CD4-positive, alpha-beta T cell (primary cell): Measurements from ENCODE around the gene TMEM100. TPM values are rescaled to one million over a fixed set of nuclear protein-coding genes. Genes with fewer than 3 reads are reported as not detected.

Source experiments
- ATAC-seq: fragments of 200-7000 bp; cut with Tn5 transposase; one replicate; pipeline ENCODE4 v1.10.0; 2022; ENCODE audit warnings: mild to moderate bottlenecking; ENCODE audit not compliant: poor library complexity
- CTCF ChIA-PET: fragments of 350-600 bp; sonication (Branson Sonifier 250); formaldehyde crosslinking; loops from one replicate; lab custom pipeline; 2021; ENCODE audit warnings: antibody characterized with exemption, inconsistent platforms; lab: Charles Lee
- POLR2A ChIA-PET: fragments of 350-600 bp; sonication (Branson Sonifier 250); formaldehyde crosslinking; loops from one replicate; lab custom pipeline; 2021; ENCODE audit warnings: antibody characterized with exemption, inconsistent platforms; lab: Charles Lee
- DNase-seq, 14 experiments: peaks; one replicate each; pipeline ENCODE4 v3.0.0-alpha.2; 2013 to 2020; ENCODE audit warnings: mixed read lengths in 2 of 14
- H3K27ac ChIP-seq, 2 donors: one replicate each; pipeline versions ENCODE4 v1.5.1 to v1.7.0; 2013; ENCODE audit warnings: low read length in 2 of 2, low read depth in 1 of 2, mild to moderate bottlenecking in 1 of 2
- H3K27me3 ChIP-seq, 2 experiments: 1 replicate in 1 of 2; 2 replicates in 1 of 2; pipeline versions ENCODE4 v1.6.1 to v1.7.0; 2013; ENCODE audit warnings: low read length in 2 of 2, control low read depth in 1 of 2, mild to moderate bottlenecking in 1 of 2, moderate library complexity in 1 of 2; ENCODE audit not compliant: insufficient read depth in 2 of 2, control insufficient read depth in 1 of 2
- H3K36me3 ChIP-seq: one replicate; pipeline ENCODE4 v1.6.1; 2013; ENCODE audit warnings: low read length, control low read depth; ENCODE audit not compliant: insufficient read depth
- H3K4me1 ChIP-seq: one replicate; pipeline ENCODE4 v1.6.1; 2013; ENCODE audit warnings: low read length, control low read depth; ENCODE audit not compliant: insufficient read depth
- H3K4me3 ChIP-seq: one replicate; pipeline ENCODE4 v1.5.1; 2013; ENCODE audit warnings: mild to moderate bottlenecking, low read length, moderate library complexity
- H3K9me3 ChIP-seq, 2 experiments: 1 replicate in 1 of 2; 2 replicates in 1 of 2; pipeline versions ENCODE4 v1.6.1 to v1.7.0; 2013; ENCODE audit warnings: low read length in 2 of 2, mild to moderate bottlenecking in 2 of 2, control low read depth in 1 of 2, moderate library complexity in 1 of 2; ENCODE audit not compliant: control insufficient read depth in 1 of 2, insufficient read depth in 1 of 2
- H3K27ac Mint-ChIP-seq: one replicate; pipeline ENCODE4 v1.8.0; 2020; ENCODE audit warnings: mixed read lengths
- H3K27me3 Mint-ChIP-seq: one replicate; pipeline ENCODE4 v1.8.0; 2021; ENCODE audit warnings: mixed read lengths
- H3K36me3 Mint-ChIP-seq: one replicate; pipeline ENCODE4 v1.8.0; 2021; ENCODE audit warnings: low read depth, mixed read lengths
- H3K4me1 Mint-ChIP-seq: one replicate; pipeline ENCODE4 v1.8.0; 2021; ENCODE audit warnings: low read depth, mixed read lengths
- H3K4me3 Mint-ChIP-seq: one replicate; pipeline ENCODE4 v1.8.0; 2020; ENCODE audit warnings: mild to moderate bottlenecking, mixed read lengths
- H3K9me3 Mint-ChIP-seq: one replicate; pipeline ENCODE4 v1.8.0; 2020; ENCODE audit warnings: mixed read lengths
- CTCF ChIP-seq: fragments of 200-600 bp; IDR thresholded peaks from one replicate; pipeline ENCODE4 v1.8.0; 2022; ENCODE audit warnings: antibody characterized with exemption, mild to moderate bottlenecking
- intact Hi-C, 2 experiments: fragments of 100-400 bp; cut with DNase I in 1 of 2; cut with micrococcal nuclease in 1 of 2; formaldehyde crosslinking; loops; one replicate each; pipeline versions ENCODE4 v1.15.1 to v1.9.0; 2023 to 2025; cut with DNase I, micrococcal nuclease
- total RNA-seq, 174 experiments: library from RNA in 2 of 174; stranded (reverse) in 2 of 174; gene quantifications; one replicate each; pipeline ENCODE4 v1.2.3 and lab custom pipeline; 2021 to 2026

TMEM100 gene
- total RNA-seq, 2 experiments from 2014 or later, result not detected

- H3K4me1 ChIP-seq, result no peaks in the 10 kb centered on the region
- TF ChIP-seq CTCF, result no peak
- H3K9me3 ChIP-seq, result no peaks in the 10 kb centered on the region
- H3K27ac ChIP-seq, result no peak overlapping the region
- H3K27me3 ChIP-seq, result no peaks in the 10 kb centered on the region
- no peak for DNase-seq
- intact Hi-C loops, result no loop called here
- Mint-ChIP-seq H3K36me3 (peaks cover 14% of the 10 kb centered on the region), H3K4me3 (no peak overlapping the region), H3K9me3 (no peaks in the 10 kb centered on the region), H3K27me3 (no peaks in the 10 kb centered on the region), H3K4me1 (no peaks in the 10 kb centered on the region), H3K27ac (no peak overlapping the region)
- CTCF ChIA-PET, result no interaction called here
- H3K36me3 ChIP-seq, result peaks cover 5% of the 10 kb centered on the region
- no peak for ATAC-seq
- H3K4me3 ChIP-seq, result no peak overlapping the region
- POLR2A ChIA-PET, result no interaction called here
These were observed 41.9 kb upstream of the TMEM100 start for GRCh38 chr17:55764610-55765009.

GRCh38 chr17:55763856-55764255 is 41.2 kb upstream of the TMEM100 start:
- no peaks in the 10 kb centered on the region for H3K4me1 Mint-ChIP-seq
- ChIA-PET CTCF (no interaction called here), POLR2A (no interaction called here)
- DNase-seq (peak in 2 of 14 experiments; percentile 22 to 27), ATAC-seq (no peak)
- intact Hi-C loops, result no loop called here
- H3K27ac Mint-ChIP-seq, result no peak overlapping the region
- Histone ChIP-seq H3K27me3 (no peaks in the 10 kb centered on the region), H3K36me3 (peaks cover 5% of the 10 kb centered on the region), H3K27ac (no peak overlapping the region), H3K9me3 (no peaks in the 10 kb centered on the region), H3K4me1 (no peaks in the 10 kb centered on the region), H3K4me3 (no peak overlapping the region)
- no peaks in the 10 kb centered on the region for H3K27me3 Mint-ChIP-seq
- H3K4me3 Mint-ChIP-seq, result no peak overlapping the region
- TF ChIP-seq CTCF, result no peak
- peaks cover 9% of the 10 kb centered on the region for H3K36me3 Mint-ChIP-seq
- no peaks in the 10 kb centered on the region for H3K9me3 Mint-ChIP-seq

GRCh38 chr17:55762086-55762858 is 39.6 kb upstream of the TMEM100 start:
- no peaks in the 10 kb centered on the region for H3K27me3 Mint-ChIP-seq
- no peaks in the 10 kb centered on the region for H3K4me1 ChIP-seq
- H3K9me3 ChIP-seq, result no peaks in the 10 kb centered on the region
- no peaks in the 10 kb centered on the region for H3K27me3 ChIP-seq
- no peaks in the 10 kb centered on the region for H3K9me3 Mint-ChIP-seq
- no peak overlapping the region for H3K27ac ChIP-seq
- intact Hi-C loops, result no loop called here
- no peak for DNase-seq
- ChIA-PET CTCF (interaction anchor here (0.6 kb wide), 1 partner anchor 9 kb away, joined by 3 read pairs; no protein-coding TSS in a partner anchor), POLR2A (no interaction called here)
- ATAC-seq, result no peak
- H3K4me3 ChIP-seq, result no peak overlapping the region
- no peaks in the 10 kb centered on the region for H3K36me3 Mint-ChIP-seq
- TF ChIP-seq CTCF, result no peak
- no peak overlapping the region for H3K27ac Mint-ChIP-seq
- H3K4me1 Mint-ChIP-seq, result no peaks in the 10 kb centered on the region
- no peak overlapping the region for H3K4me3 Mint-ChIP-seq
- no peaks in the 10 kb centered on the region for H3K36me3 ChIP-seq
